Measurements from ENCODE around the gene NTRK2. TPM values are rescaled to one million over a fixed set of nuclear protein-coding genes. Genes with fewer than 3 reads are reported as not detected.

NTRK2 gene
- total RNA-seq, 1 experiment from 2014 or later, result not detected

DNA sequence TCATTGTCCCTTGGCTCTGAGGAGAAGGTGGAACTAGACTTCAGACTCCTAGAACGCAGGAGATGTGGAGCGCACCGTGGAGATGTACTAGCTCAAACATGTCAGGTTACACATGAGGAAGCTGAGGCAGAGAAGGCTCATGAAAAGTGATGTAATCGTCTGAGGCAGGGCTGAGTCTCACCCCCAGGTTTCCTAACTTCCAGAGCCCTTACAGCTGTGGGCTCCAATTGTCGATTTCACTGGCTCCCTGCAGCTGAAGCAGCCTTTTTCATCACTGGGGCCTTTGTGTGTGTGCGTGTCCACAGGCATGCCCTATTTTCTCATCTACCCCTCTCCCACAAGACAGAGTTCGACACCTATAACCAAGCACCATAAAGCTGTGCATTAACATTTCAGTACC is 370.6 kb downstream of the NTRK2 start:
- Histone ChIP-seq H2AFZ (ENCODE audit: low read length) (no peak overlapping the region), H3K36me3 (ENCODE audit: insufficient read depth, low read length) (no peaks in the 10 kb centered on the region)

GRCh38 chr9:85040821-85041465 is 371.4 kb downstream of the NTRK2 start:
- H3K27me3 ChIP-seq (ENCODE audit: low read length), result no peaks in the 10 kb centered on the region
- H3K36me3 ChIP-seq (ENCODE audit: insufficient read depth, low read length), result no peaks in the 10 kb centered on the region
- H3K27ac ChIP-seq (ENCODE audit: low read length), result no peak overlapping the region
- no peaks in the 10 kb centered on the region for H4K20me1 ChIP-seq (ENCODE audit: insufficient read depth, low read depth, low read length)
- no peak for DNase-seq
- H3K9me2 ChIP-seq (replicated peaks; ENCODE audit: insufficient read depth, low read length), result no peaks in the 10 kb centered on the region
- H3K9ac ChIP-seq (ENCODE audit: low read length), result no peak overlapping the region
- no peaks in the 10 kb centered on the region for H3K9me3 ChIP-seq (ENCODE audit: low read length)
- H3K4me3 ChIP-seq (ENCODE audit: low read length), result no peak overlapping the region
- no peaks in the 10 kb centered on the region for H3K4me1 ChIP-seq (ENCODE audit: low read length)
- no peak overlapping the region for H2AFZ ChIP-seq (ENCODE audit: low read length)
- no peak overlapping the region for H3K4me2 ChIP-seq (ENCODE audit: low read depth, low read length, poor library complexity, severe bottlenecking)
- H3K79me2 ChIP-seq (ENCODE audit: low read length), result no peaks in the 10 kb centered on the region

More for the DNA sequence above, 370.6 kb downstream of the NTRK2 start:
- DNase-seq, result no peak
- no peak overlapping the region for H3K9ac ChIP-seq (ENCODE audit: low read length)
- no peaks in the 10 kb centered on the region for H3K9me3 ChIP-seq (ENCODE audit: low read length)
- no peak overlapping the region for H3K4me2 ChIP-seq (ENCODE audit: low read depth, low read length, poor library complexity, severe bottlenecking)
- H4K20me1 ChIP-seq (ENCODE audit: insufficient read depth, low read depth, low read length), result no peaks in the 10 kb centered on the region
- no peak overlapping the region for H3K4me3 ChIP-seq (ENCODE audit: low read length)
- no peaks in the 10 kb centered on the region for H3K79me2 ChIP-seq (ENCODE audit: low read length)
- H3K27me3 ChIP-seq (ENCODE audit: low read length), result no peaks in the 10 kb centered on the region
- H3K27ac ChIP-seq (ENCODE audit: low read length), result no peak overlapping the region
- H3K4me1 ChIP-seq (ENCODE audit: low read length), result no peaks in the 10 kb centered on the region
- H3K9me2 ChIP-seq (replicated peaks; ENCODE audit: insufficient read depth, low read length), result no peaks in the 10 kb centered on the region

- Histone ChIP-seq H3K9me2 (replicated peaks; ENCODE audit: insufficient read depth, low read length) (no peaks in the 10 kb centered on the region), H2AFZ (ENCODE audit: low read length) (no peak overlapping the region), H3K9me3 (ENCODE audit: low read length) (no peaks in the 10 kb centered on the region), H3K79me2 (ENCODE audit: low read length) (no peaks in the 10 kb centered on the region), H3K27ac (ENCODE audit: low read length) (no peak overlapping the region), H4K20me1 (ENCODE audit: insufficient read depth, low read depth, low read length) (no peaks in the 10 kb centered on the region), H3K4me3 (ENCODE audit: low read length) (no peak overlapping the region), H3K4me1 (ENCODE audit: low read length) (no peaks in the 10 kb centered on the region), H3K36me3 (ENCODE audit: insufficient read depth, low read length) (no peaks in the 10 kb centered on the region), H3K9ac (ENCODE audit: low read length) (no peak overlapping the region), H3K4me2 (ENCODE audit: low read depth, low read length, poor library complexity, severe bottlenecking) (no peak overlapping the region), H3K27me3 (ENCODE audit: low read length) (no peaks in the 10 kb centered on the region)
- no peak for DNase-seq
Observed at GRCh38 chr9:85041466-85042137, 372.1 kb downstream of the NTRK2 start.

GRCh38 chr9:85042981-85043647 is 373.6 kb downstream of the NTRK2 start:
- H3K27ac ChIP-seq (ENCODE audit: low read length), result no peak overlapping the region
- H3K4me2 ChIP-seq (ENCODE audit: low read depth, low read length, poor library complexity, severe bottlenecking), result no peak overlapping the region
- H3K9me2 ChIP-seq (replicated peaks; ENCODE audit: insufficient read depth, low read length), result no peaks in the 10 kb centered on the region
- H3K79me2 ChIP-seq (ENCODE audit: low read length), result no peaks in the 10 kb centered on the region
- H3K27me3 ChIP-seq (ENCODE audit: low read length), result no peaks in the 10 kb centered on the region
- no peak overlapping the region for H3K9ac ChIP-seq (ENCODE audit: low read length)
- H4K20me1 ChIP-seq (ENCODE audit: insufficient read depth, low read depth, low read length), result no peaks in the 10 kb centered on the region
- DNase-seq, result no peak
- H3K4me1 ChIP-seq (ENCODE audit: low read length), result no peaks in the 10 kb centered on the region
- H3K36me3 ChIP-seq (ENCODE audit: insufficient read depth, low read length), result no peaks in the 10 kb centered on the region
- H2AFZ ChIP-seq (ENCODE audit: low read length), result no peak overlapping the region
- no peaks in the 10 kb centered on the region for H3K9me3 ChIP-seq (ENCODE audit: low read length)
- no peak overlapping the region for H3K4me3 ChIP-seq (ENCODE audit: low read length)

DNA sequence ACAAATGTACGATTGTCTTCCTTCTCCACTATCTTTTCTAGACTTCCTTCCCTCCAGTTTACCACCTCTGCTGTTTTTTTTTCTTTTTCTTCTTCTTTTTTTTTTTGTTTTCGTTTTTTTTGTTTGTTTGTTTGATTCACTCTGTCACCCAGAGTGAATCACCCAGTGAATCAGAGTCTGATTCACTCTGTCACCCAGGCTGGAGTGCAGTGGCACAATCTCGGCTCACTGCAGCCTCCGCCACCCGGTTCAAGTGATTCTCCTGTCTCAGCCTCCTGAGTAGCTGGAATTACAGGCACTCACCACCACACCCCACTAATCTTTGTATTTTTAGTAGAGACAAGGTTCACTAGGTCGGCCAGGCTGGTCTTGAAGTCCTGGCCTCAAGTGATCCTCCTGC is 375.7 kb downstream of the NTRK2 start:
- no peak overlapping the region for H3K4me2 ChIP-seq (ENCODE audit: low read depth, low read length, poor library complexity, severe bottlenecking)

DNA sequence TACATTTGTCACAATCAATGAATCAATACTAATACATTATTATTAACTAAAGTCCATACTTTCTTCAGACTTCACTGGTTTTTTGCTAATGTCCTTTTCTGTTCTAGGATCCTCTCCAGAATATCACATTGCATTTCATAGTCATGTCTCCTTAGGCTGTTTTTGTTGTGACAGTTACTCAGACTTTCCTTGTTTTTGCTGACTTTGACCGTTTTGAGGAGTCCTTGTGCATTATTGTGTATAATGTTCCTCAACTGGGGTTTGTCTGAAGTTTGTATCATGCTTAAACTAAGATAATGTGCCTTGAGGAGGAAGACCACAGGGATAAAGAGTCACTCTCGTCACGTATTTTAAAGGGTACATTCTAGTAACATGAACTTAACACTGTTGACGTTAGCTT is 376.9 kb downstream of the NTRK2 start:
- no peaks in the 10 kb centered on the region for H3K9me3 ChIP-seq (ENCODE audit: low read length)
- no peak overlapping the region for H3K4me3 ChIP-seq (ENCODE audit: low read length)
- H3K4me2 ChIP-seq (ENCODE audit: low read depth, low read length, poor library complexity, severe bottlenecking), result no peak overlapping the region
- no peak overlapping the region for H3K27ac ChIP-seq (ENCODE audit: low read length)
- H3K27me3 ChIP-seq (ENCODE audit: low read length), result no peaks in the 10 kb centered on the region
- no peak for DNase-seq
- no peak overlapping the region for H2AFZ ChIP-seq (ENCODE audit: low read length)
- no peaks in the 10 kb centered on the region for H3K4me1 ChIP-seq (ENCODE audit: low read length)
- H3K9me2 ChIP-seq (replicated peaks; ENCODE audit: insufficient read depth, low read length), result no peaks in the 10 kb centered on the region
- no peaks in the 10 kb centered on the region for H3K79me2 ChIP-seq (ENCODE audit: low read length)
- no peak overlapping the region for H3K9ac ChIP-seq (ENCODE audit: low read length)
- no peaks in the 10 kb centered on the region for H3K36me3 ChIP-seq (ENCODE audit: insufficient read depth, low read length)
- no peaks in the 10 kb centered on the region for H4K20me1 ChIP-seq (ENCODE audit: insufficient read depth, low read depth, low read length)

More for the DNA sequence above, 375.7 kb downstream of the NTRK2 start:
- H3K36me3 ChIP-seq (ENCODE audit: insufficient read depth, low read length), result no peaks in the 10 kb centered on the region
- no peaks in the 10 kb centered on the region for H3K9me2 ChIP-seq (replicated peaks; ENCODE audit: insufficient read depth, low read length)
- H3K9me3 ChIP-seq (ENCODE audit: low read length), result no peaks in the 10 kb centered on the region
- DNase-seq, result no peak
- H4K20me1 ChIP-seq (ENCODE audit: insufficient read depth, low read depth, low read length), result no peaks in the 10 kb centered on the region
- no peak overlapping the region for H2AFZ ChIP-seq (ENCODE audit: low read length)
- no peaks in the 10 kb centered on the region for H3K4me1 ChIP-seq (ENCODE audit: low read length)
- no peak overlapping the region for H3K4me3 ChIP-seq (ENCODE audit: low read length)
- no peak overlapping the region for H3K9ac ChIP-seq (ENCODE audit: low read length)
- no peaks in the 10 kb centered on the region for H3K27me3 ChIP-seq (ENCODE audit: low read length)
- no peaks in the 10 kb centered on the region for H3K79me2 ChIP-seq (ENCODE audit: low read length)
- H3K27ac ChIP-seq (ENCODE audit: low read length), result no peak overlapping the region

DNA sequence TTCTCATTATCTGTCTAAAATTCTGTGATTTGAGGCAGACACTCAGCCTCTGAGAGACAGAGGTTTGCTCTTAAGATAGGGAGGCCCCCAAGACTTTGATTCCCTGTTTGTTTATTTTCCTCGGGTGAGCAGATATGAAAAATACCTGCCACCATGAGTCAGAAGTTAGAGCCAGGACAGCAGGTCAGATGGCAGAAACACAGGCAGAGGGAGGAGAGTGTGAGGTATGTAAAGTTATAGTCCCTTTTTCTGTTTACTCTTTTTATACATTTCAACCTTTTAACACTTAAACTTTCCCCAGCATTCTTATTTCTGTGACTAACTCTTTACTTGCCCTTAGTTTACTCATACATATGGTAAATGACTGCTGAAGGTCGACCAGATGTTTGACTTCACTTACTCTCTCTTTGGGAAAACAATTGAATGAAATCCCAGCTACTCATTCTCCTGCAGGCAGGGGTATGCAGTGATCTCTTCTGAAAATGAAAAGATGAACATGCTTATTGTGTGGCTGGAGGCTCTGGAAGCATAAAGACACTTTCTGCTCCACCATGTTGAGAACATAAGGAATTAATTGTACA is 383.8 kb downstream of the NTRK2 start:
- Histone ChIP-seq H3K9me2 (replicated peaks; ENCODE audit: insufficient read depth, low read length) (no peaks in the 10 kb centered on the region), H3K27me3 (ENCODE audit: low read length) (no peaks in the 10 kb centered on the region), H3K4me2 (ENCODE audit: low read depth, low read length, poor library complexity, severe bottlenecking) (no peak overlapping the region), H4K20me1 (ENCODE audit: insufficient read depth, low read depth, low read length) (no peaks in the 10 kb centered on the region), H3K36me3 (ENCODE audit: insufficient read depth, low read length) (no peaks in the 10 kb centered on the region), H2AFZ (ENCODE audit: low read length) (no peak overlapping the region), H3K4me3 (ENCODE audit: low read length) (no peak overlapping the region), H3K79me2 (ENCODE audit: low read length) (no peaks in the 10 kb centered on the region), H3K27ac (ENCODE audit: low read length) (no peak overlapping the region), H3K9me3 (ENCODE audit: low read length) (no peaks in the 10 kb centered on the region), H3K9ac (ENCODE audit: low read length) (no peak overlapping the region), H3K4me1 (ENCODE audit: low read length) (no peaks in the 10 kb centered on the region)
- DNase-seq, result no peak

DNA sequence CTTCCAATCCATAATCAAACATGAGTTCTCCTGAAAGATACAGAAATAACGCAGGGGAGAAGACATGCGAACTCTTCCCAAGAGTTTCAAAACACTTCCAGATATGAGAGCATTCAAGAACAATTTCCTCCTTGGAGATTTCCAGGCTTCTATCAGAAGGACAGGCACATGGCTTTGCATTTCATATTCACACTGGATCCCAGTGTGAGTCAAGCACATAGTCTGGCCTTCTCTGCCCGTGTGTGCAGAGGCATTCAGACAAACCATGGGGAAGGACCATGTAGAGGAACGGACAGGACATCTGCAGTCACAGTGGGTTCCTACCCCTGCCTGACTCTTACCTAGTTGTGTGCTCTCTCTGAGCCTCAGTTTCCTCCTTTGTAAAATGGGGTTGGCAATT is 384.5 kb downstream of the NTRK2 start:
- Histone ChIP-seq H3K9me2 (replicated peaks; ENCODE audit: insufficient read depth, low read length) (no peaks in the 10 kb centered on the region), H3K4me3 (ENCODE audit: low read length) (no peak overlapping the region), H3K79me2 (ENCODE audit: low read length) (no peaks in the 10 kb centered on the region), H2AFZ (ENCODE audit: low read length) (no peak overlapping the region), H3K9me3 (ENCODE audit: low read length) (no peaks in the 10 kb centered on the region), H3K36me3 (ENCODE audit: insufficient read depth, low read length) (no peaks in the 10 kb centered on the region), H3K4me2 (ENCODE audit: low read depth, low read length, poor library complexity, severe bottlenecking) (no peak overlapping the region), H3K4me1 (ENCODE audit: low read length) (no peaks in the 10 kb centered on the region), H3K9ac (ENCODE audit: low read length) (no peak overlapping the region), H3K27me3 (ENCODE audit: low read length) (no peaks in the 10 kb centered on the region), H4K20me1 (ENCODE audit: insufficient read depth, low read depth, low read length) (no peaks in the 10 kb centered on the region), H3K27ac (ENCODE audit: low read length) (no peak overlapping the region)
- DNase-seq, result no peak

All from Karpas-422 (cell line).